NCI-H2227 (cell line): ENCODE measurements around the gene TXNL4A.

Experiments used
- DNase-seq: peaks from one replicate; lab custom pipeline; 2025; ENCODE audit not compliant: unreplicated experiment; lab: John Stamatoyannopoulos, UW

TXNL4A gene

GRCh38 chr18:79949697-79950487 is 38.5 kb downstream of the TXNL4A start:
- DNase-seq = no peak

- DNase-seq = no peak
Observed at GRCh38 chr18:79948719-79949411, 39.5 kb downstream of the TXNL4A start.

- DNase-seq = no peak
Observed at GRCh38 chr18:79947881-79948610, 40.3 kb downstream of the TXNL4A start.

- DNase-seq = no peak
Observed at GRCh38 chr18:79947054-79947755, 41.2 kb downstream of the TXNL4A start.

GRCh38 chr18:79945118-79946042 is 43.0 kb downstream of the TXNL4A start:
- DNase-seq = no peak

- DNase-seq = no peak
Observed at GRCh38 chr18:79944746-79945117, 43.6 kb downstream of the TXNL4A start.

- no peak for DNase-seq
Observed at GRCh38 chr18:79944126-79944731, 44.1 kb downstream of the TXNL4A start.

- DNase-seq = no peak
Observed at GRCh38 chr18:79943608-79944125, 44.7 kb downstream of the TXNL4A start.

- no peak for DNase-seq
Observed at GRCh38 chr18:79942786-79943607, 45.4 kb downstream of the TXNL4A start.

GRCh38 chr18:79942211-79942610 is 46.2 kb downstream of the TXNL4A start:
- DNase-seq = no peak

- no peak for DNase-seq
Observed at GRCh38 chr18:79941473-79942119, 46.8 kb downstream of the TXNL4A start.

GRCh38 chr18:79940814-79941472 is 47.4 kb downstream of the TXNL4A start:
- DNase-seq = no peak

- no peak for DNase-seq
Observed at GRCh38 chr18:79940126-79940813, 48.1 kb downstream of the TXNL4A start.

- DNase-seq = no peak
Observed at GRCh38 chr18:79939096-79939495, 49.3 kb downstream of the TXNL4A start.

- no peak for DNase-seq
Observed at GRCh38 chr18:79938196-79938595, 50.2 kb downstream of the TXNL4A start.

- DNase-seq = no peak
Observed at GRCh38 chr18:79937103-79937860, 51.1 kb downstream of the TXNL4A start.
